ENCODE data around the gene TRIM69.
"Not testable (repeated sequence)": the region's sequence is repeated elsewhere in the genome, so short reads cannot be mapped to it uniquely, and the experiment has no call there.

The TRIM69 gene

DNA sequence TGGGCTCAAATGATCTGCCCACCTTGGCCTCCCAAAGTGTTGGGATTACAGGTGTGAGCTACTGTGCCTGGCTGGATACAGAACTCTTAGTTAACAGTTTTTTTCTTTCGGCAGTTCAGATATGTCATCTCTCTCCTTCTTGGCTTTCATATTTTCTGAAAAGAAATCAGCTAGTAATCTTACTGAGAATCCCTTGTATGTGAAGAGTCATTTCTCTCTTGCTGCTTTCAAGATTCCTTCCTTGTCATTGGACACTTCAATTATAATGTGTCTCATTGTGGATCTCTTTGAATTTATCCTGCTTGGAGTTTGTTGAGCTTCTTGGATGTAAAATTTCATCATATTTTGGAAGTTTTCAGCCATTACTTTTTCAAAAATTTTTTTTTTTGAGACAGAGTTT, 17.0 kb downstream of the TRIM69 start:
- no peak for DNase-seq

GRCh38 chr15:44763187-44763586, 26.9 kb downstream of the TRIM69 start:
- no peak for DNase-seq

DNA sequence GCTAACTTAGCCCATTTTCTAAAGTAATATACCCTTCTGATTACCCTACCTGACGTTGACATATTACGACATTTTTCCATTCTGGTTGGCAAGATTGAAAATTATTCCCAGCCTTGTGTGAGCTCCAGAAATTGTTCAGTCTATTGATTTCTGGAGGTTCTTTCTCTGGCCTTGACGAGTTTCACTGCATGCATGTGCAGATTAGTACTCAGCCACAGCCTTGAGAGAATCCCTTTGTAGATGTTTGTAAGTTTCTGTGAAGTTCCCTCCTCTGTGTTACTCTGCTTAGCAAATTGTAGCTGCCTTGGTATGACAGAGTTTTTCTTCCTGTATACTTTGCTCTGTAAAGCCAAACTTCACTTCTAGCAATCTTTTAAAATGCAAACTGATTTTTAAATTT, 27.5 kb downstream of the TRIM69 start:
- no peak for DNase-seq

GRCh38 chr15:44765036-44765435, 28.7 kb downstream of the TRIM69 start:
- DNase-seq, result no peak

DNA sequence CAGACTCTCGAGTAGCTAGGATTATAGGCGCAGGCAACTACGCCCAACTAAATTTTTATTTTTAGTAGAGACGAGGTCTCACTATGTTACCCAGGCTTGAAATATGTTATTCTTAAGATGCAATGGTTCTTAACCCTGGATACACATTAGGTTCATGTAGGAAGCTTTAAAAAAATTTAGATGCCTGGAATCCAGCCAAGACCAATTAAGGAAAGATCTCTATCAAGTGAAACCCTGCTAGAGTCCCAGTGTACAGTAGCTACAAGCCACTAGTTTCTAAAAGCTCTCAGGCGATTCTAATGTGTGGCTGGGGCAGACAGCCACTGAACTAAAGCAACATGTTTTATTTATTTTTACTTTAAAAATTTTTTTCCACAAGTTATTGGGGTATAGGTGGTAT, 33.2 kb downstream of the TRIM69 start:
- DNase-seq, result no peak

DNA sequence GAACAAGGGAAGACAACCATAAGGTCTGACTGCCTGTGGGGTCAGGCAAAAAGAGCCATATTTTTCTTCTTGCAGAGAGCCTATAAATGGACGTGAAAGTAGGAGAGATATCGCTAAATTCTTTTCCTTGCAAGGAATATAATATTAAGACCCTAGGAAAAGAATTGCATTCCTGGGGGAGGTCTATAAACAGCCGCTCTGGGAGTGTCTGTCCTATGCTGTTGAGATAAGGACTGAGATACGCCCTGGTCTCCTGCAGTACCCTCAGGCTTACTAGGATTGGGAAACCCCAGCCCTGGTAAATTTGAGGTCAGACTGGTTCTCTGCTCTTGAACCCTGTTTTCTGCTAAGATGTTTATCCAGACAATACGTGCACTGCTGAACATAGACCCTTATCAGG, 34.4 kb downstream of the TRIM69 start:
- DNase-seq, result not testable (repeated sequence)

- no peak for DNase-seq
These were observed 39.6 kb downstream of the TRIM69 start for GRCh38 chr15:44775953-44776352.

GRCh38 chr15:44779761-44780160, 43.4 kb downstream of the TRIM69 start:
- no peak for DNase-seq

DNA sequence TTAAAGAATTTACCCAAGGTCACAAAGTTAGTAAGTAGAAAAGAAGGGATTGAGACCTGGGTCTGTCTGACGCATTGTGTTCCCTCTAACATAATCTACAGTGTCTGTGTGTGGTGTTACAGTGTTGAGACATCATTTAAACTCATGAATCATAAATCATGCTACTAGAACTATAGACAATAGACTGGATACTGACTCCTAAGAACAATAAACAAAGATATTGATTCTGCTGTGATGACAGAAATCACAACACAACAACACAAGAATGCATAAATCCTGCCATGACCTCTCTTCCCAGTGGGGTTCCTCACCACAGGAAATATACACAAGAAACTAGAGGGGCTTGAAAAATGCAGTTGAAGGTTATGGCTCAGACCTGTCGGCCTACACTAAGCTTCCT, 44.3 kb downstream of the TRIM69 start:
- no peak for DNase-seq

- DNase-seq, result no peak
These were observed 44.9 kb downstream of the TRIM69 start for GRCh38 chr15:44781128-44781810.

DNA sequence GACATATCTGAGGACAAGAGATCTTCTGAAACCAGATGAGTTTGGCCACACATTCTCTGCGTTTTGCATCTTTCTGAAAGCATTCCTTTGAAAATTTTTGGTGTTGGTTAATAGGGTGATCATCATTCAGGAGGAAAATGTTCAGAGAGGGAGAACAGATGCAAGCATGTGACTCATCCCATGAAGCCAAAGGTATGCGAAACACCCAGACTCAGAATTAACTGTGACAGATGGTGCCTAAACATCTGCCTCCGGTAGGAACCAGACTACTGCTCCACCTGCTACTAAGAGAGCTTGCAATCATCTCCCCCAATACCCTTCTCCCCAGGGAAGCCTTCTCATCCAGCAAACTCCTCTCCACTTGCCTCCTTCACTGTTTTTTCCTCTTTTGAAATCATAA, 46.2 kb downstream of the TRIM69 start:
- no peak for DNase-seq

- not testable (repeated sequence) for DNase-seq
These were observed 48.6 kb downstream of the TRIM69 start for GRCh38 chr15:44784918-44785274.

DNA sequence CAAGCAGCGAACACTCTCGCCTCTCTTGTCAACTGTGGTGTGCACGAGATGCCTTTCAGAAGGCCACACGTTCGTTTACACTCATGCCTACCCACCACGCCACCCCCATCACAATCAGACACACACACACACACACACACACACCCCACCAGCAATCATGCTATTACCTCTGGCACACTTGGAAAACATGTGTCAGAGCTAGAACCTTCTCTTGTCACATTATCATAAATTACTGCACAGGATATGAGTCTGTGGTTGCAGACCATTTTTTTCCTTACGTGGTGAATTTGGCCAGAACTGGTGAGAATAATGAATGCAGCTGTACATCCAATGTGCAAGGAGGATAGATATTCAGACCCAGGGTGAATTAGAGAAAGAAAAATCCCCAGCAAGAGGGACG, 52.4 kb downstream of the TRIM69 start:
- no peak for DNase-seq

GRCh38 chr15:44790215-44790614, 53.9 kb downstream of the TRIM69 start:
- DNase-seq, result no peak

- no peak for DNase-seq
These were observed 54.3 kb downstream of the TRIM69 start for GRCh38 chr15:44790656-44791055.

DNA sequence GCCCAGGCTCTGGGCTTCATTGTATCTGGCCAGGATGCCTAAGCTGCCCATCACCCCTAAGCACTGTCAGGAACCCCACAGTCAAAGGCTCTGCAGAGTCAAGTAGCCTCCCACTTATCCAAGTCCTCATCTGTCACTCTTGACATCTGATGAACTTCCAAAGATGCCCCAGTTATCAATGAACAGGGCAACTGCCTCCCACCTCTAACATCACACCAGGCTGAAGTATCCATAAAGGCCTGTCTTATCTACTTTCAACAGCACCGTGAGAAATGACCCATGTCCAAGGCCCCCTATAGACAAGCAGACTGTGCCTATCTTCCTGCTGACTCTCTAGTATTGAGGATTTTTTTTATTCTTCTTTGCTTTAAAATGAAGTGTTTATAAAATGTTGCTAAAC, 56.4 kb downstream of the TRIM69 start:
- no peak for DNase-seq

GRCh38 chr15:44794072-44794471, 57.7 kb downstream of the TRIM69 start:
- DNase-seq, result no peak

DNA sequence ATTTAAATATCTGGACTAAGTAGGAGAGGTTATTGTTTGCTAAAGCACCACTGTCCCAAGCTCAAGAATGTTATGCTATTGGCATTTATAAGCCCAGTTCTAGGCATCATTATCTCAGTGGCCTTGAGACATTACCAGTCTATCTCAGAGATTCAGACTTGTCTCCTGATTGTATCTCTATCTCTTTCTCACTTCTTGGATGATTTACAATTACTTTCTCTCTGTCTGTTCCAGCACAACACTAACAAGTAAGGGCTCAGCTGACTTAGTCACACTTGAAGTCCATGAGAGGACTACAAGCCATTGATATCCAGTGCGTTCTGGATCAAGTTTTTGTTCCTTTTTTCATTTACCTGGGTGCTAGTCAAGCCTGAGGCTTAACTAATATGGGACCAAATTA, 60.2 kb downstream of the TRIM69 start:
- DNase-seq, result no peak

- DNase-seq, result no peak
These were observed 62.5 kb downstream of the TRIM69 start for GRCh38 chr15:44798826-44799225.

- DNase-seq, result no peak
These were observed 65.0 kb downstream of the TRIM69 start for GRCh38 chr15:44801364-44801763.

DNA sequence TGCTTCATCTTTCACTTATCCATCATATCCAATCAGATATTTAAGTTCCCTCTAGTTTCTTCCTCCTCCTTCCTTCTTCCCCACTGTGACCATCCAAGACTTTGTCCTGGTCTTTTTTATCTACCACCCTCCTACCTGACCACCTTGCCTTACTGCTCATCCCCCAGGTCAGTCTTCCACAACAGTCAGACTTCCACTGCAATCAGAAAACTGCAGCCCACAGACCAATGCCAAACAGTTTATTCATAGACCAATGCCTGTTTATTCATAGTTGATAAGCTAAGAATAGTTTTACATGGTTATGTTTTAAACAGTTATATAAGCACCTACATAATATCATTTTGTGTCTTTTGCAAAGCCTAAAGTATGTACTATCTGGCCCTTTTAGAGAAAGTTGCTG, 65.5 kb downstream of the TRIM69 start:
- DNase-seq, result no peak

DNA sequence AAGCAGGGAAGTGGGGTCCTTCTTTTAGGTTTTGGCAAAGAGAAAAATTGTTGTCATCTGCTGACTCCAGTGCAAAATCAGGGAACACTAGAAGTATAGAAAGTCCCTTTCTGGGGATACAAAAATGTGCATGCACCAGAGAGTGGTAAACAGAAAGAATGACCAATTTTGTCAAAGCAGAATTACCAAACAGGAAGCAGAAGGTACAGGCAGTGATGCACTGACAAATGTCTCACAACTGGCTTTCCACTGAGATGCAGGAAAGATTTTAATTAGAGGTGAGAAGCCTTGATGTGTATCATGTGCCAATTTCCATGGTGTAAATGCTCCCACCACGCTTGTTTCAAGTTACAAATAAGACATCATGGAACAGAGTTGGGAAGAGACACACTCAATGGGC, 66.0 kb downstream of the TRIM69 start:
- DNase-seq, result no peak

GRCh38 chr15:44804298-44805046, 68.1 kb downstream of the TRIM69 start:
- no peak for DNase-seq

- DNase-seq, result no peak
These were observed 72.2 kb downstream of the TRIM69 start for GRCh38 chr15:44808557-44808956.

GRCh38 chr15:44810237-44810636, 73.9 kb downstream of the TRIM69 start:
- no peak for DNase-seq
